K562 (cell line): ENCODE measurements around the gene BRD3OS. TPM values are rescaled to one million over a fixed set of nuclear protein-coding genes. Genes with fewer than 3 reads are reported as not detected.

ENCODE experiments used
- ATAC-seq: fragments of 200-7000 bp; cut with Tn5 transposase; 3 replicates; pipeline ENCODE4 v1.9.1; 2020; ENCODE audit warnings: moderate library complexity
- BruUV-seq: library from RNA; stranded (reverse); fragments of 400-500 nt; replicated peaks from 2 replicates; lab custom pipeline; 2021; lab: Mats Ljungman, UMichigan
- CTCF ChIA-PET: fragments of 300-600 bp; formaldehyde crosslinking; extraction: SDS; loops from one replicate; lab custom pipeline; 2021; ENCODE audit warnings: low intra/inter-chr PET ratio; lab: Yijun Ruan, JAX
- POLR2A ChIA-PET: fragments of 300-600, 350-650 bp; sonication (Branson Sonifier 250); formaldehyde crosslinking; extraction: SDS; loops from one replicate; lab custom pipeline; 2021; ENCODE audit warnings: antibody characterized with exemption, inconsistent platforms; lab: Yijun Ruan, JAX
- DNase-seq, 4 experiments: peaks; one replicate each; pipeline versions ENCODE4 v3.0.0 to v3.0.0-alpha.2; 2011 to 2018; ENCODE audit warnings: low spot score in 3 of 4, mixed read lengths in 3 of 4; ENCODE audit errors: extremely low read depth in 1 of 4
- FAIRE-seq: peaks from 2 replicates; lab custom pipeline; 2011; peaks lifted over from hg19 to GRCh38; lab: Jason Lieb, UNC
- H2AFZ ChIP-seq: 2 replicates; pipeline ENCODE4 v1.6.0; 2011; ENCODE audit warnings: low read depth, low read length, control low read depth, inconsistent platforms
- H3K27ac ChIP-seq: fragments of 200-600 bp; 3 replicates; pipeline ENCODE4 v1.8.0; 2011; ENCODE audit warnings: low read depth, mild to moderate bottlenecking, control low read depth, inconsistent platforms, low read length, moderate library complexity, mixed read lengths; ENCODE audit errors: extremely low read depth
- H3K27me3 ChIP-seq, 2 experiments: fragments of 300-600 bp in 1 of 2; 2 replicates in 1 of 2; 3 replicates in 1 of 2; pipeline versions ENCODE4 v1.6.0 to v1.8.0; 2011; ENCODE audit warnings: inconsistent platforms in 2 of 2, low read length in 2 of 2, mild to moderate bottlenecking in 1 of 2, mixed read lengths in 1 of 2, moderate library complexity in 1 of 2; ENCODE audit not compliant: control insufficient read depth in 2 of 2, insufficient read depth in 2 of 2
- H3K36me3 ChIP-seq: fragments of 300-600 bp; 3 replicates; pipeline ENCODE4 v1.8.0; 2011; ENCODE audit warnings: mild to moderate bottlenecking, low read length, inconsistent platforms; ENCODE audit not compliant: control insufficient read depth, insufficient read depth
- H3K4me1 ChIP-seq, 2 experiments: fragments of 200-600 bp in 1 of 2; replicated peaks in 1 of 2; 2 replicates in 1 of 2; 3 replicates in 1 of 2; pipeline versions ENCODE4 v1.5.1 to v1.8.0; 2011; ENCODE audit warnings: inconsistent platforms in 2 of 2, low read length in 2 of 2, mild to moderate bottlenecking in 1 of 2, mixed read lengths in 1 of 2, moderate library complexity in 1 of 2; ENCODE audit not compliant: control insufficient read depth in 2 of 2, insufficient read depth in 2 of 2
- H3K4me2 ChIP-seq: 2 replicates; pipeline ENCODE4 v1.6.1; 2011; ENCODE audit warnings: low read length, control low read depth, inconsistent platforms, mixed read lengths; ENCODE audit not compliant: insufficient read depth
- H3K4me3 ChIP-seq: fragments of 200-600 bp; sonication (generic), shearing (Covaris generic); 2 replicates; pipeline ENCODE4 v1.5.1; 2016; ENCODE audit warnings: control low read depth, inconsistent platforms
- H3K79me2 ChIP-seq: fragments of 200-600 bp; 3 replicates; pipeline ENCODE4 v1.8.0; 2011; ENCODE audit warnings: low read length, inconsistent platforms; ENCODE audit not compliant: control insufficient read depth, insufficient read depth
- H3K9ac ChIP-seq, 2 experiments: 2 replicates each; pipeline versions ENCODE4 v1.6.0 to v1.6.1; 2011; ENCODE audit warnings: low read depth in 2 of 2, low read length in 2 of 2, control low read depth in 1 of 2, inconsistent platforms in 1 of 2, mild to moderate bottlenecking in 1 of 2, mixed read lengths in 1 of 2; ENCODE audit not compliant: insufficient read depth in 1 of 2
- H3K9me1 ChIP-seq: one replicate; pipeline ENCODE4 v1.6.0; 2011; ENCODE audit warnings: inconsistent platforms, mild to moderate bottlenecking, low read length, moderate library complexity; ENCODE audit not compliant: control insufficient read depth, insufficient read depth
- H3K9me3 ChIP-seq: replicated peaks from 2 replicates; pipeline ENCODE4 v1.5.1; 2011; ENCODE audit warnings: low read depth, low read length, inconsistent platforms; ENCODE audit not compliant: control insufficient read depth, insufficient read depth
- H4K20me1 ChIP-seq: replicated peaks from 2 replicates; pipeline ENCODE4 v1.6.1; 2011; ENCODE audit warnings: low read length, inconsistent platforms, mixed read lengths; ENCODE audit not compliant: control insufficient read depth, insufficient read depth
- DLX4 ChIP-seq: fragments of 250-450 bp; sonication (Bioruptor Pico); IDR thresholded peaks from 2 replicates; pipeline ENCODE4 v1.6.1; 2021; ENCODE audit warnings: mild to moderate bottlenecking
- ELK3 ChIP-seq: fragments of 450-650 bp; formaldehyde crosslinking; IDR thresholded peaks from 2 replicates; pipeline ENCODE4 v1.4.0; 2020; ENCODE audit warnings: mild to moderate bottlenecking
- EZH2 ChIP-seq: IDR thresholded peaks from 2 replicates; pipeline ENCODE4 v1.6.1; 2012; ENCODE audit warnings: low read depth, mild to moderate bottlenecking, inconsistent platforms, low read length, borderline replicate concordance
- HMGXB4 ChIP-seq: sonication (generic); formaldehyde crosslinking; IDR thresholded peaks from 2 replicates; pipeline ENCODE4 v1.8.1; 2023; ENCODE audit warnings: mild to moderate bottlenecking, missing genetic modification reagents
- MCM2 ChIP-seq: fragments of 450-650 bp; IDR thresholded peaks from 2 replicates; pipeline ENCODE4 v1.6.1; 2017; ENCODE audit warnings: low read depth, mild to moderate bottlenecking
- MEIS2 ChIP-seq: fragments of 450-650 bp; IDR thresholded peaks from 2 replicates; pipeline ENCODE4 v1.6.1; 2014; ENCODE audit warnings: mild to moderate bottlenecking; ENCODE audit not compliant: partially characterized antibody
- POLR2AphosphoS2 ChIP-seq: IDR thresholded peaks from 2 replicates; pipeline ENCODE4 v1.6.1; 2012; ENCODE audit warnings: low read length, improper control_type of control experiment
- TGIF2 ChIP-seq: sonication (generic); formaldehyde crosslinking; IDR thresholded peaks from 2 replicates; pipeline ENCODE4 v1.8.1; 2022; ENCODE audit warnings: mild to moderate bottlenecking, missing genetic modification reagents, moderate library complexity
- ZNF589 ChIP-seq: fragments of 200-800 bp; sonication (Bioruptor generic); IDR thresholded peaks from 2 replicates; pipeline ENCODE4 v1.6.1; 2016; ENCODE audit warnings: low read depth, missing genetic modification characterization, missing compliant biosample characterization
- ZNF695 ChIP-seq: fragments of 450-650 bp; formaldehyde crosslinking; IDR thresholded peaks from 2 replicates; pipeline ENCODE4 v1.4.0; 2020; ENCODE audit warnings: mild to moderate bottlenecking, moderate library complexity
- ZNF785 ChIP-seq: fragments of 250-450 bp; sonication (Bioruptor Pico); IDR thresholded peaks from 2 replicates; pipeline ENCODE4 v1.4.0; 2020; ENCODE audit warnings: mild to moderate bottlenecking
- WGBS: fragments of 100-300 bp; shearing (Covaris generic); methylation state at CpG from one replicate; pipeline ENCODE4 v1.1.6; 2016; ENCODE audit warnings: low coverage, mixed read lengths; ENCODE audit not compliant: insufficient coverage; ENCODE audit errors: missing lambda C conversion rate; 5-methylcytosine and 5-hydroxymethylcytosine counted together
- in situ Hi-C: fragments of 300-500 bp; cut with MboI; formaldehyde crosslinking; loops from 4 replicates; pipeline ENCODE4 v1.15.0; 2018; ENCODE audit warnings: inconsistent platforms, mixed read lengths
- intact Hi-C: fragments of 100-400 bp; cut with micrococcal nuclease; formaldehyde crosslinking; loops from 2 replicates; pipeline ENCODE4 v1.14.2; 2022
- polyA plus RNA-seq, 8 experiments: library from polyadenylated mRNA; depleted of rRNA in 4 of 8; stranded (reverse) in 5 of 8; unstranded in 3 of 8; fragments of >200 nt; fragmentation: Nextera tagmentation in 2 of 8; fragmentation: Illumina TruSeq in 1 of 8; extraction: Ambion mirVana in 2 of 8; extraction: Trizol in 1 of 8; gene quantifications; 2 replicates each; pipeline versions ENCODE4 v1.2.1 to v1.2.3, GENCODE V29; 2011 to 2014; ENCODE audit warnings: inconsistent platforms in 1 of 8, missing spikeins in 1 of 8
- total RNA-seq, 7 experiments: library from RNA; depleted of rRNA in 6 of 7; stranded (reverse); fragments of >200 nt in 6 of 7; fragmentation: Illumina TruSeq in 2 of 7; extraction: Trizol in 2 of 7; gene quantifications; 2 replicates each; pipeline versions ENCODE4 v1.2.1 to v1.2.3, GENCODE V29; 2011 to 2021; ENCODE audit warnings: low replicate concordance in 1 of 7

Gene BRD3OS
- total and polyA plus RNA-seq, 9 of the 15 experiments (the other 6 are each of a cell fraction or from before 2014, with no cell fraction given) = 1.1 to 8.7 (median 5.9) TPM

- Histone ChIP-seq H2AFZ (no peak overlapping the region), H3K27ac (no peak overlapping the region), H3K9me1 (no peaks in the 10 kb centered on the region)
- FAIRE-seq = no peak
- intact Hi-C loops = no loop called here
- 95% methylated on average over 35 of the region's 53 CpGs for WGBS
- TF ChIP-seq ZNF695 (CRISPR knock-in tag) (no peak), ZNF785 (CRISPR knock-in tag) (no peak)
- TF ChIP-seq, all 486 proteins: peak for 0
- Histone ChIP-seq H3K9me3 (no peaks in the 10 kb centered on the region), H3K4me2 (no peak overlapping the region), H3K27me3 (no peaks in the 10 kb centered on the region), H3K4me3 (no peak overlapping the region), H3K36me3 (peaks cover 65% of the 10 kb centered on the region; the same call in 1 of the 3 replicates), H3K4me1 (peaks cover 0 to 20% of the 10 kb centered on the region in 2 experiments; a peak in 2 of 5 replicates), H4K20me1 (no peaks in the 10 kb centered on the region), H3K79me2 (no peaks in the 10 kb centered on the region), H3K9ac (no peak overlapping the region; a peak in 1 of 4 replicates)
- in situ Hi-C loops = no loop called here
- CTCF ChIA-PET = no interaction called here
- ATAC-seq = no peak
- BruUV-seq = no TSS peak
- POLR2A ChIA-PET = interaction anchor here (0.6 to 1.0 kb wide), 2 partner anchors 10 to 24 kb away, joined by 3 read pairs; no protein-coding TSS in a partner anchor
- no peak for DNase-seq
These were observed 22.7 kb downstream of the BRD3OS start for GRCh38 chr9:134047868-134048581.

- H3K9me1 ChIP-seq = no peaks in the 10 kb centered on the region
- intact Hi-C loops (no loop called here), in situ Hi-C loops (no loop called here)
- H3K4me1 ChIP-seq = peaks cover 0 to 25% of the 10 kb centered on the region in 2 experiments; a peak in 2 of 5 replicates
- ATAC-seq (no peak), FAIRE-seq (no peak), DNase-seq (no peak)
- no peak overlapping the region for H3K4me3 ChIP-seq
- H3K27me3 ChIP-seq = no peaks in the 10 kb centered on the region
- WGBS = 81% methylated on average over 12 of the region's 12 CpGs
- ChIA-PET POLR2A (interaction anchor here (1.0 to 1.1 kb wide), 2 partner anchors 10 to 18 kb away, joined by 3 read pairs; no protein-coding TSS in a partner anchor), CTCF (no interaction called here)
- BruUV-seq = no TSS peak
- peaks cover 65% of the 10 kb centered on the region; the same call in 1 of the 3 replicates for H3K36me3 ChIP-seq
- no peak overlapping the region for H3K9ac ChIP-seq
- H3K4me2 ChIP-seq = no peak overlapping the region
- no peaks in the 10 kb centered on the region for H3K9me3 ChIP-seq
- H3K79me2 ChIP-seq = no peaks in the 10 kb centered on the region
- no peak overlapping the region for H3K27ac ChIP-seq
- no peaks in the 10 kb centered on the region for H4K20me1 ChIP-seq
- H2AFZ ChIP-seq = no peak overlapping the region
- TF ChIP-seq MEIS2 = no peak
- TF ChIP-seq ZNF589 = no peak
- TF ChIP-seq MCM2 = no peak
- TF ChIP-seq POLR2AphosphoS2 = no peak
- TF ChIP-seq HMGXB4 (CRISPR knock-in tag) = no peak
- TF ChIP-seq TGIF2 (CRISPR knock-in tag) = no peak
- TF ChIP-seq ELK3 (CRISPR knock-in tag) = no peak
- TF ChIP-seq EZH2 = no peak
- TF ChIP-seq DLX4 (CRISPR knock-in tag) = no peak
These were observed 23.3 kb downstream of the BRD3OS start for GRCh38 chr9:134048582-134048968.
